Measurements from ENCODE around the gene DAGLA. TPM values are rescaled to one million over a fixed set of nuclear protein-coding genes. Genes with fewer than 3 reads are reported as not detected.

Gene DAGLA
- total RNA-seq, 4 donors from 2014 or later: 1.1 to 5.4 (median 3.0) TPM

DNA sequence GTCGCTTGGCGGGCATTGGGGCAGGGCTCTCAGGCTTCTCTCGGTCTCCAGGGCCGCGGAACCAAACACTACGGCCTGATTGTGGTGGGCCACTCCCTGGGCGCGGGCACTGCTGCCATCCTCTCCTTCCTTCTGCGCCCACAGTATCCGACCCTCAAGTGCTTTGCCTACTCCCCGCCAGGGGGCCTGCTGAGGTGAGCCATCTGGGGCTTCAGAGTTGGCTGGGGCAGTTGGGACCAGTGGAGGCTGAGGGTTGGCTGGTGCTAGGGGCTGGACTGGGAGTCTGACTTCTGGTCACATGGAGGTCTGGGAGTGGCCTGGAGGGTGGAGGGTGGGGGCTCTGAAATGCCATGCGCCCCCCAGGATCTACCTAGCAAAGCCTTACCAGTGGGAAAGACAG lies 56.9 kb downstream of the DAGLA start:
- no peaks in the 10 kb centered on the region for H3K27me3 ChIP-seq
- peaks cover 0 to 15% (median 5%) of the 10 kb centered on the region in 4 donors for H3K4me1 ChIP-seq
- H3K36me3 ChIP-seq: peaks cover 0 to 81% (median 0%) of the 10 kb centered on the region in 3 donors
- 94 to 96% methylated on average over 10 to 12 of the region's 12 CpGs for WGBS, 2 donors
- H3K27ac ChIP-seq: no peak overlapping the region
- no peak for DNase-seq (ENCODE audit: low spot score in 2 of 2)
- TF ChIP-seq EP300 (IDR thresholded peaks at IDR 0.05) (no peak), POLR2A (IDR thresholded peaks at IDR 0.05) (no peak)
- TF ChIP-seq, protein P1, sequence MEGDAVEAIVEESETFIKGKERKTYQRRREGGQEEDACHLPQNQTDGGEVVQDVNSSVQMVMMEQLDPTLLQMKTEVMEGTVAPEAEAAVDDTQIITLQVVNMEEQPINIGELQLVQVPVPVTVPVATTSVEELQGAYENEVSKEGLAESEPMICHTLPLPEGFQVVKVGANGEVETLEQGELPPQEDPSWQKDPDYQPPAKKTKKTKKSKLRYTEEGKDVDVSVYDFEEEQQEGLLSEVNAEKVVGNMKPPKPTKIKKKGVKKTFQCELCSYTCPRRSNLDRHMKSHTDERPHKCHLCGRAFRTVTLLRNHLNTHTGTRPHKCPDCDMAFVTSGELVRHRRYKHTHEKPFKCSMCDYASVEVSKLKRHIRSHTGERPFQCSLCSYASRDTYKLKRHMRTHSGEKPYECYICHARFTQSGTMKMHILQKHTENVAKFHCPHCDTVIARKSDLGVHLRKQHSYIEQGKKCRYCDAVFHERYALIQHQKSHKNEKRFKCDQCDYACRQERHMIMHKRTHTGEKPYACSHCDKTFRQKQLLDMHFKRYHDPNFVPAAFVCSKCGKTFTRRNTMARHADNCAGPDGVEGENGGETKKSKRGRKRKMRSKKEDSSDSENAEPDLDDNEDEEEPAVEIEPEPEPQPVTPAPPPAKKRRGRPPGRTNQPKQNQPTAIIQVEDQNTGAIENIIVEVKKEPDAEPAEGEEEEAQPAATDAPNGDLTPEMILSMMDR (IDR thresholded peaks at IDR 0.05): no peak
- no peak overlapping the region for H3K4me3 ChIP-seq
- H3K9me3 ChIP-seq: no peaks in the 10 kb centered on the region

DNA sequence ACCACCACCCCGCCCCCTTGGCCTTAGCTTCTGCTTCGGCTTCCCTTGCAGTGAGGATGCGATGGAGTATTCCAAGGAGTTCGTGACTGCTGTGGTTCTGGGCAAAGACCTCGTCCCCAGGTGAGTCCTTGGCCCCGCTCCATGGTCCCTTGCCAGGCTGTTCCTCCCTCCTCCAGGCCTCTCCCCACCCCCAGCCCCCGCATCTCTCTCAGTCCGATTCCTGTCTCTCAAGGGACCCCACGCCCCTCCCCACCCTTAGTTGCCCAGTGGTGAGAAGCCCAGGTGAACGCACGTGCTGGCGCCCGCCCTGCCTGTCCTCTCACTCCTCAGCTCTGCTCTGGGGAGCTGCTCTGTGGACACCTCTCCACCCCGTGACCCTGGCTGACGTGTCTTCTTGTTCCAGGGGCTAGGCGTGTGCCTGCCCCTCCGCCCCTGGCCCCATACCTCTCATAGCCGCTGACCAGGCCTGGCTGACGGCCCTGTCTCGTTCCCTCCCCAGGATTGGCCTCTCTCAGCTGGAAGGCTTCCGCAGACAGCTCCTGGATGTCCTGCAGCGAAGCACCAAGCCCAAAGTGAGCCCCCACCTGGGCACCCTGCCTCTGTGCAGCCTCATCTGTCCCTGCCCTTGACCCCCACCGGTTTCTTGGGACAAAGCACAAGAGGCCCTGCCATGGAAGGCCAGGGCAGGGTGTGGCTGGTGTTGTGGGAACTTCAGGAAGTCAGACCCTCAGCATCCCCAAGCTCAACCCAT lies 57.6 kb downstream of the DAGLA start:
- no peak for TF ChIP-seq POLR2A (IDR thresholded peaks at IDR 0.05)

GRCh38 chr11:61738776-61739175 lies 58.6 kb downstream of the DAGLA start:
- H3K27ac ChIP-seq: no peak overlapping the region
- H3K9me3 ChIP-seq: no peaks in the 10 kb centered on the region
- H3K36me3 ChIP-seq: peaks cover 0 to 96% (median 0%) of the 10 kb centered on the region in 3 donors
- no peak overlapping the region for H3K4me3 ChIP-seq
- H3K27me3 ChIP-seq: no peaks in the 10 kb centered on the region
- no peak for TF ChIP-seq EP300 (IDR thresholded peaks at IDR 0.05)
- TF ChIP-seq, protein P1 (IDR thresholded peaks at IDR 0.05): no peak
- TF ChIP-seq POLR2A (IDR thresholded peaks at IDR 0.05): no peak
- peaks cover 0 to under 1% (median 0%) of the 10 kb centered on the region in 4 donors for H3K4me1 ChIP-seq
- 67 to 89% methylated on average over 2 of the region's 7 CpGs for WGBS, 2 donors
- DNase-seq (ENCODE audit: low spot score in 2 of 2): no peak

More for the DNA sequence above, 57.6 kb downstream of the DAGLA start:
- no peak for DNase-seq (ENCODE audit: low spot score in 2 of 2)
- Histone ChIP-seq H3K9me3 (no peaks in the 10 kb centered on the region), H3K4me3 (no peak overlapping the region), H3K27me3 (no peaks in the 10 kb centered on the region), H3K27ac (no peak overlapping the region), H3K4me1 (peaks cover 0 to 9% (median 2%) of the 10 kb centered on the region in 4 donors), H3K36me3 (peaks cover 0 to 87% (median 0%) of the 10 kb centered on the region in 3 donors)
- WGBS, 2 donors: 81 to 92% methylated on average over 21 to 22 of the region's 23 CpGs

DNA sequence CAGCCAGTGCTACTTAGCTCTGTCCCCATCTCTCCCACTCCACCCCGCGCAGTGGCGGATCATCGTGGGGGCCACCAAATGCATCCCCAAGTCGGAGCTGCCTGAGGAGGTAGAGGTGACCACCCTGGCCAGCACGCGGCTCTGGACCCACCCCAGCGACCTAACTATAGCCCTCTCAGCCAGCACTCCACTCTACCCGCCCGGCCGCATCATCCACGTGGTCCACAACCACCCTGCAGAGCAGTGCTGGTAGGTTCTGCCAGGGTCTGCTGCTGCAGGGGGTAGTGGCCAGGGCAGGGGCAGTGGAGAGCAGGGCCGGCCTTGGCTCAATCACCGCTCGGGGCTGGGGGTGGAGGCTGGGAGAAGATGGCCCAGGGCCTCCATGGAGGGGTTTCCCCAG lies 59.2 kb downstream of the DAGLA start:
- Histone ChIP-seq H3K36me3 (peaks cover 0 to 99% (median 0%) of the 10 kb centered on the region in 3 donors), H3K4me3 (no peak overlapping the region), H3K27me3 (no peaks in the 10 kb centered on the region), H3K27ac (no peak overlapping the region), H3K4me1 (no peaks in the 10 kb centered on the region), H3K9me3 (no peaks in the 10 kb centered on the region)
- no peak for DNase-seq (ENCODE audit: low spot score in 2 of 2)
- 90 to 92% methylated on average over 12 to 15 of the region's 15 CpGs for WGBS, 2 donors
- TF ChIP-seq POLR2A (IDR thresholded peaks at IDR 0.05): no peak
- TF ChIP-seq, protein P1 (IDR thresholded peaks at IDR 0.05): no peak
- TF ChIP-seq EP300 (IDR thresholded peaks at IDR 0.05): no peak

GRCh38 chr11:61739966-61740365 lies 59.8 kb downstream of the DAGLA start:
- DNase-seq (ENCODE audit: low spot score in 2 of 2): no peak
- Histone ChIP-seq H3K4me3 (no peak overlapping the region), H3K4me1 (no peaks in the 10 kb centered on the region), H3K9me3 (no peaks in the 10 kb centered on the region), H3K27ac (no peak overlapping the region), H3K27me3 (no peaks in the 10 kb centered on the region), H3K36me3 (peaks cover 0 to 99% (median 0%) of the 10 kb centered on the region in 3 donors)
- WGBS, 2 donors: 63 to 74% methylated on average over 6 to 7 of the region's 7 CpGs
- TF ChIP-seq, protein P1 (IDR thresholded peaks at IDR 0.05): no peak
- no peak for TF ChIP-seq POLR2A (IDR thresholded peaks at IDR 0.05)

All from tibial nerve (tissue), 4 donors.